HepG2 (cell line): ENCODE measurements around the gene MYL6. TPM values are rescaled to one million over a fixed set of nuclear protein-coding genes. Genes with fewer than 3 reads are reported as not detected.

Experiments
- FOXK1 ChIP-seq: sonication (generic); formaldehyde crosslinking; IDR thresholded peaks from 2 replicates; pipeline ENCODE4 v1.4.0; 2020; ENCODE audit warnings: low read depth, missing genetic modification reagents, borderline replicate concordance
- HMGXB3 ChIP-seq: sonication (generic); formaldehyde crosslinking; IDR thresholded peaks from 2 replicates; pipeline ENCODE4 v1.4.0; 2020; ENCODE audit warnings: missing genetic modification reagents, borderline replicate concordance
- HNF1A ChIP-seq, 2 experiments: sonication (generic) in 1 of 2; formaldehyde crosslinking in 1 of 2; IDR thresholded peaks; 2 replicates each; pipeline versions ENCODE4 v1.4.0 to v1.6.1; 2016 to 2020; ENCODE audit warnings: borderline replicate concordance in 1 of 2, low read depth in 1 of 2, mild to moderate bottlenecking in 1 of 2, missing genetic modification reagents in 1 of 2
- HOXA3 ChIP-seq: sonication (generic); formaldehyde crosslinking; IDR thresholded peaks from 2 replicates; pipeline ENCODE4 v1.5.0; 2020; ENCODE audit warnings: missing genetic modification reagents
- KIAA2018 ChIP-seq: sonication (generic); formaldehyde crosslinking; IDR thresholded peaks from 2 replicates; pipeline ENCODE4 v1.5.0; 2020; ENCODE audit warnings: mild to moderate bottlenecking, missing genetic modification reagents, borderline replicate concordance
- RARG ChIP-seq: sonication (generic); formaldehyde crosslinking; IDR thresholded peaks from 2 replicates; pipeline ENCODE4 v1.4.0; 2020; ENCODE audit warnings: low read depth, mild to moderate bottlenecking, missing genetic modification reagents
- SAP130 ChIP-seq: IDR thresholded peaks from 2 replicates; pipeline ENCODE4 v1.6.1; 2016; ENCODE audit warnings: low read depth
- SIX1 ChIP-seq: sonication (generic); formaldehyde crosslinking; IDR thresholded peaks from 2 replicates; pipeline ENCODE4 v1.4.0; 2020; ENCODE audit warnings: missing genetic modification reagents, borderline replicate concordance
- SP5 ChIP-seq: IDR thresholded peaks from 2 replicates; pipeline ENCODE4 v1.6.1; 2016; ENCODE audit warnings: low read depth, borderline replicate concordance
- TEAD3 ChIP-seq: optimal IDR thresholded peaks from 2 replicates; pipeline ENCODE3; 2016; ENCODE audit warnings: borderline replicate concordance
- polyA plus RNA-seq, 8 experiments: library from polyadenylated mRNA; depleted of rRNA in 3 of 8; stranded (reverse) in 7 of 8; unstranded in 1 of 8; fragments of >200 nt; fragmentation: Illumina TruSeq in 4 of 8; extraction: Trizol in 4 of 8; gene quantifications; 2 replicates each; pipeline versions ENCODE4 v1.2.1 to v1.2.3, GENCODE V29; 2011 to 2016; ENCODE audit warnings: low read depth in 4 of 8, missing spikeins in 1 of 8, mixed read lengths in 1 of 8; ENCODE audit not compliant: insufficient read depth in 1 of 8
- total RNA-seq, 5 experiments: library from RNA; depleted of rRNA; stranded (reverse); fragments of >200 nt; fragmentation: Illumina TruSeq; extraction: Trizol; gene quantifications; 2 replicates each; pipeline ENCODE4 v1.2.3, GENCODE V29; 2016; ENCODE audit warnings: low read depth in 1 of 5

The MYL6 gene
- total and polyA plus RNA-seq, 2 of the 13 experiments (the other 11 are each of a cell fraction or from before 2014, with no cell fraction given): 1,127 to 1,192 TPM

- no peak for TF ChIP-seq HNF1A (IDR thresholded peaks at IDR 0.05; ENCODE audit: low read depth)
- TF ChIP-seq HNF1A (CRISPR knock-in tag; IDR thresholded peaks at IDR 0.05; ENCODE audit: borderline replicate concordance): no peak
- 0 out of 2 replicates have a peak, but pooled peaks have one; percentile 19 for TF ChIP-seq KIAA2018
- TF ChIP-seq SP5: 0 out of 2 replicates have a peak, but pooled peaks have one; percentile 25
- TF ChIP-seq RARG: no peak
- TF ChIP-seq SAP130 (CRISPR knock-in tag): peak; percentile 81
- 0 out of 2 replicates have a peak, but pooled peaks have one; percentile 26 for TF ChIP-seq HOXA3 (CRISPR knock-in tag)
- TF ChIP-seq TEAD3 (CRISPR knock-in tag): no peak
- TF ChIP-seq SIX1: no peak
- no peak for TF ChIP-seq FOXK1
- no peak for TF ChIP-seq HMGXB3 (CRISPR knock-in tag)
Measured at GRCh38 chr12:56129206-56129941, 28.8 kb upstream of the MYL6 start (continued).
